Lung (tissue), 12 donors: ENCODE data around the gene ABR. TPM values are rescaled to one million over a fixed set of nuclear protein-coding genes. Genes with fewer than 3 reads are reported as not detected.

Experiments used
- ATAC-seq: fragments of 200-7000 bp; cut with Tn5 transposase; one replicate; pipeline ENCODE4 v1.9.1; 2020; ENCODE audit warnings: moderate number of reproducible peaks; ENCODE audit not compliant: insufficient read depth, low FRiP score
- DNase-seq, 3 donors: peaks; one replicate each; pipeline ENCODE4 v3.0.0-alpha.2; 2013 to 2017
- H3K27ac ChIP-seq, 2 donors: one replicate each; pipeline ENCODE4 v1.5.1; 2013; ENCODE audit warnings: mild to moderate bottlenecking in 2 of 2, moderate library complexity in 2 of 2, control low read depth in 1 of 2, inconsistent platforms in 1 of 2, low read depth in 1 of 2, low read length in 1 of 2
- H3K27me3 ChIP-seq, 3 donors: one replicate each; pipeline ENCODE4 v1.5.1; 2013; ENCODE audit warnings: low read length in 2 of 3; ENCODE audit not compliant: control insufficient read depth in 3 of 3, insufficient read depth in 3 of 3
- H3K36me3 ChIP-seq, 4 donors: one replicate each; pipeline ENCODE4 v1.5.1; 2013; ENCODE audit warnings: low read length in 4 of 4, mild to moderate bottlenecking in 1 of 4, moderate library complexity in 1 of 4; ENCODE audit not compliant: control insufficient read depth in 4 of 4, insufficient read depth in 4 of 4
- H3K4me1 ChIP-seq, 5 donors: one replicate each; pipeline ENCODE4 v1.5.1; 2013; ENCODE audit warnings: low read length in 5 of 5, mild to moderate bottlenecking in 2 of 5, moderate library complexity in 1 of 5; ENCODE audit not compliant: control insufficient read depth in 5 of 5, insufficient read depth in 5 of 5
- H3K4me3 ChIP-seq: one replicate; pipeline ENCODE4 v1.5.1; 2013; ENCODE audit warnings: mild to moderate bottlenecking, control low read depth, moderate library complexity
- H3K9ac ChIP-seq, 2 donors: one replicate each; pipeline ENCODE4 v1.5.1; 2013; ENCODE audit warnings: low read length in 2 of 2, control low read depth in 1 of 2; ENCODE audit not compliant: insufficient read depth in 1 of 2
- H3K9me3 ChIP-seq, 4 donors: one replicate each; pipeline ENCODE4 v1.5.1; 2013; ENCODE audit warnings: low read length in 3 of 4, mild to moderate bottlenecking in 1 of 4, moderate library complexity in 1 of 4; ENCODE audit not compliant: control insufficient read depth in 4 of 4, insufficient read depth in 3 of 4
- WGBS, 2 donors: extraction: QIAGEN DNeasy Blood & Tissue Kit; methylation state at CpG; one replicate each; pipeline ENCODE4 v1.1.7; 2013; 5-methylcytosine and 5-hydroxymethylcytosine counted together
- polyA plus RNA-seq, 2 donors: library from polyadenylated mRNA; stranded (reverse); fragments of 200-250 nt; gene quantifications; one replicate each; pipeline ENCODE4 v1.2.1, GENCODE V29; 2013
- total RNA-seq, 2 donors: library from RNA; depleted of rRNA in 1 of 2; stranded (reverse); fragments of >200 nt in 1 of 2; gene quantifications; one replicate each; pipeline ENCODE4 v1.2.1, GENCODE V29; 2014 to 2021
- TF ChIP-seq, protein P1 (sequence below): IDR thresholded peaks from 2 replicates; pipeline ENCODE4 v1.5.1; 2012; ENCODE audit warnings: mild to moderate bottlenecking; ENCODE audit errors: control extremely low read depth, extremely low read depth
- donor health status: control.
- donor health status: control.
- donor health status: Bipolar disorder and iron deficiency.
- donor health status: healthy.
- donor health status: DM: yes; HTN: yes; CAD: no.

Gene ABR
- total and polyA plus RNA-seq, 4 donors, result 54.8 to 187 (median 70.2) TPM

DNA sequence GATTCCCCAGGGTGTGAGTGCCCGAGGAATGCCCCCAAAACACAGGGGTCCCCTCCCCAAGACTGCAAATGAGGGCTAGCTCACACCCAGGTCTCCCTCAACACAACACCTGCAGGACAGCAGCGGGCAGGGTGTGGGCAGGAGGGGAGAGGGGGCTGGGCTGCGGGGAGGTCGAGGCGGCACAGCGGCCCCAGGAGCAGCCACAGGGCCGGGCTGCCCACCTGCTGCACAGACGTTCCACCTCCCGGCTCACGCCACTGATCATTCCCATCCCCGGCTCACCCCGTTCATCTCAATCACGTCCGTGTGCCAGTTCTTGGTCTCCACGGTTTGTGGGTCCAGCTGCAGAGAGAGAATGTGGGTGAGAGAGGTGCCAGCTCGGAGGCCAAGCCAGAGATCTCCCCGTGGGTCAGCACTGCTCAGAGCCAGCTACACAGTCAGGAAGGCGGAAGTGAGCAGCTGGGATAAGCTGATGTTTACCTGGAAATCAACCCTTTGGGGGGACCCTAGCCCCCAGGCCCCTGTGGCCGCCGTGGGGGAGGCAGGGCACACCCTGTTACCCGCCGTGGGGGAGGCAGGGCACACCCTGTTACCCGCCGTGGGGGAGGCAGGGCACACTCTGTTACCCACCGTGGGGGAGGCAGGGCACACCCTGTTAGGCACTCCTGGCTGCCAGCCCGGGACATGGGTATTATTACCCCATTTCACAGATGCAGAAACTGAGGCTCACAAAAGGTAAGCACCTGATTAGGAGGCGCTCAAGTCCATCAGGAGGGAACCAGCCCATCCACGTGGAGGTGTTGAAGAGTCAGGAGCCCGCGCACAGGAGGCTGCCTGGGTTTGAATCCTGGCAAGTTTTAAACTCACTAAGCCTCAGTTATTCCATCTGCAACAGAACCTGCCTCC is 166.7 kb downstream of the ABR start:
- H3K36me3 ChIP-seq, result peaks cover 0 to 52% (median 6%) of the 10 kb centered on the region in 4 donors
- ATAC-seq (no peak), DNase-seq (no peak)
- 89% methylated on average over 27 to 30 of the region's 30 CpGs for WGBS, 2 donors
- no peaks in the 10 kb centered on the region for H3K27me3 ChIP-seq
- TF ChIP-seq, protein P1, sequence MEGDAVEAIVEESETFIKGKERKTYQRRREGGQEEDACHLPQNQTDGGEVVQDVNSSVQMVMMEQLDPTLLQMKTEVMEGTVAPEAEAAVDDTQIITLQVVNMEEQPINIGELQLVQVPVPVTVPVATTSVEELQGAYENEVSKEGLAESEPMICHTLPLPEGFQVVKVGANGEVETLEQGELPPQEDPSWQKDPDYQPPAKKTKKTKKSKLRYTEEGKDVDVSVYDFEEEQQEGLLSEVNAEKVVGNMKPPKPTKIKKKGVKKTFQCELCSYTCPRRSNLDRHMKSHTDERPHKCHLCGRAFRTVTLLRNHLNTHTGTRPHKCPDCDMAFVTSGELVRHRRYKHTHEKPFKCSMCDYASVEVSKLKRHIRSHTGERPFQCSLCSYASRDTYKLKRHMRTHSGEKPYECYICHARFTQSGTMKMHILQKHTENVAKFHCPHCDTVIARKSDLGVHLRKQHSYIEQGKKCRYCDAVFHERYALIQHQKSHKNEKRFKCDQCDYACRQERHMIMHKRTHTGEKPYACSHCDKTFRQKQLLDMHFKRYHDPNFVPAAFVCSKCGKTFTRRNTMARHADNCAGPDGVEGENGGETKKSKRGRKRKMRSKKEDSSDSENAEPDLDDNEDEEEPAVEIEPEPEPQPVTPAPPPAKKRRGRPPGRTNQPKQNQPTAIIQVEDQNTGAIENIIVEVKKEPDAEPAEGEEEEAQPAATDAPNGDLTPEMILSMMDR, result no peak
- no peak overlapping the region for H3K4me3 ChIP-seq
- H3K4me1 ChIP-seq, result no peaks in the 10 kb centered on the region
- no peak overlapping the region for H3K27ac ChIP-seq
- peaks cover 0 to 2% (median 0%) of the 10 kb centered on the region in 4 donors for H3K9me3 ChIP-seq
- H3K9ac ChIP-seq, result no peak overlapping the region

DNA sequence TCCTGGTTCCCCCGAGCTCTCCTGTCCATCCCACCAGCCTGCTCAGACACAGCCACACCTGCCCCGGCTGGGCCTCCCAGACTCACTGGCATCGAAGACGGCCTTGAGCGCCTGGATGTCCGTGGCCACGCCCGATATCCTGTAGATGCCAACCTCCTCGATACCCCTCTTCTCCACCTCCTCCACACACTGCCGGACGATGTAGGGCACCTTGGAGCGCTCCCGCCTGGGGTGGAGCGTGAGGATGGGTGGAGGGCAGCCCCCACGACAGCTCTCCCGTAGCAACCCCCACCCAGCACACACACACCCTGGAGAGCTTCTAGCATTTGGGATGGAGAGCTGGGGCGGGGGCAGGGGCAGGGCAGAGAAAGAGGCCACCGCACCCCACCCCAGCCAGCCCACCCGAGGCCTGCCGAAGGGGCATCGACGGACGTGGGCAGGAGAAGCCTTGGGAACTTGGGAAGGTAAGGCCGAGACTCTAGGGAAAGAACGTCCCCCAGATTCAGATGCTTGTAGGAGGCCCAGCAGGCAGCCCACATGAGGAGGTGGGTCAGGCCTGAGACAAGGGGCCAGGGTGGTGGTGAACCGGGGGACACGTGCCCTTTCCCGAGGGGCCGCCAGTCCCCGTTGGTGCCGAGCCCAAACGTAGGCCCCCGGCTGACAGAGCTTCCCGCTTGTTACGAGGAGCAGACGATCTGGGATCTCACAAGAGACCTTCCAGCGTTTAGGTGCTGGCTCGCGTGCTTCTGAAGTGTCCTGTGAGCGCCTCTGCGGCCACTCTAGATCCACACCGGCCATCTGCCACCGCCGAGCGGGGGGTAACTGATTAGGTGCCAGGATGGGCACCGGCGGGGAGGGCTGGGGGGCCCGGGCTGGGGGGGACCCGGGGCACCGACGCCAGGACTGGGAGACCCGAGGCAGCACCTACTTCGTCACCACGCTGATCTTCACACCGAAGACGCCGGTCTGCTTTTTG is 167.7 kb downstream of the ABR start:
- WGBS, 2 donors, result 88 to 93% methylated on average over 57 of the region's 57 CpGs
- H3K27me3 ChIP-seq, result no peaks in the 10 kb centered on the region
- no peak overlapping the region for H3K4me3 ChIP-seq
- DNase-seq (no peak), ATAC-seq (no peak)
- TF ChIP-seq, protein P1, result no peak
- H3K9ac ChIP-seq, result no peak overlapping the region
- H3K36me3 ChIP-seq, result peaks cover 0 to 60% (median 14%) of the 10 kb centered on the region in 4 donors
- peak overlapping the region in 1 of 2 donors; percentile 41 for H3K27ac ChIP-seq
- H3K4me1 ChIP-seq, result no peaks in the 10 kb centered on the region
- peaks cover 0 to 2% (median 0%) of the 10 kb centered on the region in 4 donors for H3K9me3 ChIP-seq

DNA sequence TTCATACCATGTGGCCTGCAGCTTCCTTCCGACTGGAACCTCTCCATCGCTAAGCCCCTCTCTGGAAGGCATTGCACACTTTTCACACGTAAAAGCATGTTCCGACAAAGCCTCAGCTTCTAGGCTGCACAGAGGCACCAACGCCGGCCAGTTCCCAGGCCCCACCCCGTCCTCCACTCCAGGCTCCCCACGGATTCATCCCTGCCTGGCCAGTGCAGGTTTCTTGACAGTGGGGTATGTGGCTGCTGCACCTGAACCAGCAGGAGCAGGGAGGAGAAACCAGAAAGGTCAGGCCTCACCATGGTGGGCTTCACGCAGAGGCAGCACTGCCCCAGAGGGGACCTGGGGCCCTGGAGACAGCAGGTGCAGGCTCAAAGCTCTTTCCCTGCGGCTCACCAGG is 168.6 kb downstream of the ABR start:
- Histone ChIP-seq H3K9ac (no peak overlapping the region), H3K27ac (peak overlapping the region in 1 of 2 donors; percentile 7), H3K36me3 (peaks cover 0 to 63% (median 15%) of the 10 kb centered on the region in 4 donors), H3K4me3 (no peak overlapping the region), H3K27me3 (no peaks in the 10 kb centered on the region), H3K4me1 (peaks cover 0 to 4% (median 3%) of the 10 kb centered on the region in 5 donors), H3K9me3 (no peaks in the 10 kb centered on the region)
- DNase-seq (no peak), ATAC-seq (no peak)
- WGBS, 2 donors, result 87 to 88% methylated on average over 10 of the region's 10 CpGs
- TF ChIP-seq, protein P1, result no peak
